NB4 (cell line): ENCODE measurements around the gene GATM.

Experiments used
- CTCF ChIP-seq: IDR thresholded peaks from one replicate; pipeline ENCODE4 v1.5.1; 2012; ENCODE audit warnings: low read depth, low read length
- MAX ChIP-seq: IDR thresholded peaks from 2 replicates; pipeline ENCODE4 v1.6.1; 2011; ENCODE audit warnings: low read depth, low read length
- MYC ChIP-seq: IDR thresholded peaks from 2 replicates; pipeline ENCODE4 v1.6.1; 2011; ENCODE audit warnings: low read depth, low read length
- POLR2A ChIP-seq: IDR thresholded peaks from 2 replicates; pipeline ENCODE4 v1.6.1; 2011; ENCODE audit warnings: mild to moderate bottlenecking; ENCODE audit not compliant: insufficient read length; ENCODE audit errors: extremely low read depth

GRCh38 chr15:45351227-45351626, 27.1 kb downstream of the GATM start:
- TF ChIP-seq MAX: no peak
- TF ChIP-seq CTCF: no peak
- no peak for TF ChIP-seq POLR2A
- TF ChIP-seq MYC: no peak
